ENCODE measurements around the gene CAV1. TPM values are rescaled to one million over a fixed set of nuclear protein-coding genes. Genes with fewer than 3 reads are reported as not detected.

Gene CAV1
- total and polyA plus RNA-seq, 2 experiments from 2014 or later = 16.0 to 21.1 TPM

DNA sequence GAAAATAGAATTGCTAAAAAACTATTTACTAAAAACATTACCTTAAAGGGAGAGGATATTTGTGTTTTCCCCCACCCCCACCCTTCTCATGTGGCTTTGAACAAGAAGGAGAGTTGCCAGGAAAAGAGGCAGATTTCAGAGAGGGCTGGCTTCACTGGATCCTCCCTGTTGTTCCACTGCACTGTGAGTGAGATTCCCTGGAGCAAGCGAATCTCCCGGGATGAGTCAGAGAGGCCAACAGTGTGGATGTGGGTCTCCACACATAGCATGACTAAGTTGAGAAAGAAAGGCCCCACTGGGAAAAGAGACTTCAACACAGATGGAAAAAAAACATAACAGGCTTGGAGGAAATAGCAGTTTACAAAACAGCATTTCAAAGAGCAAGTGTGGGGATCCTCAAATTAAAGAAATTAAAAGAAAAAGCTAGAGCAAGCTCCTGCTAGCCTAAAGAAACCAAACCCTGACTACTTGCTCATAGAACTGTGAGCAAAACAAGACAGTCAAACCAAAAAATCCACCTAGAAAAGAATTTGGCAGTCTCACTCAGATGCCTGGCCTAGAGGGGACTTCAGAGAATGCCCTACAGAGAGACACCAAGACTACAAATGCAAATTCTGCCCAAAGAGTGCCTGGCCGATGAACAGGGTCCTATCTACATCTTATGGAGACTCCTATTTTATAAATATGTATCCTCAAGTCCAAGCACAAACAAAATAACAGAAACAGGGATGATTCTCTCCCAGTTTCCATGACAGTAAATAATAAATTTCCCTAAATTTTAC is 3.4 kb downstream of the CAV1 start (continued):
- TF ChIP-seq, protein P1, sequence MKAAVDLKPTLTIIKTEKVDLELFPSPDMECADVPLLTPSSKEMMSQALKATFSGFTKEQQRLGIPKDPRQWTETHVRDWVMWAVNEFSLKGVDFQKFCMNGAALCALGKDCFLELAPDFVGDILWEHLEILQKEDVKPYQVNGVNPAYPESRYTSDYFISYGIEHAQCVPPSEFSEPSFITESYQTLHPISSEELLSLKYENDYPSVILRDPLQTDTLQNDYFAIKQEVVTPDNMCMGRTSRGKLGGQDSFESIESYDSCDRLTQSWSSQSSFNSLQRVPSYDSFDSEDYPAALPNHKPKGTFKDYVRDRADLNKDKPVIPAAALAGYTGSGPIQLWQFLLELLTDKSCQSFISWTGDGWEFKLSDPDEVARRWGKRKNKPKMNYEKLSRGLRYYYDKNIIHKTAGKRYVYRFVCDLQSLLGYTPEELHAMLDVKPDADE (IDR thresholded peaks at IDR 0.05) = no peak
- no peak for TF ChIP-seq JUNB (IDR thresholded peaks at IDR 0.05; ENCODE audit: unreplicated experiment)
- TF ChIP-seq ZNF331 (CRISPR knock-in tag; IDR thresholded peaks at IDR 0.05; ENCODE audit: low read depth) = no peak
- TF ChIP-seq, protein P2, sequence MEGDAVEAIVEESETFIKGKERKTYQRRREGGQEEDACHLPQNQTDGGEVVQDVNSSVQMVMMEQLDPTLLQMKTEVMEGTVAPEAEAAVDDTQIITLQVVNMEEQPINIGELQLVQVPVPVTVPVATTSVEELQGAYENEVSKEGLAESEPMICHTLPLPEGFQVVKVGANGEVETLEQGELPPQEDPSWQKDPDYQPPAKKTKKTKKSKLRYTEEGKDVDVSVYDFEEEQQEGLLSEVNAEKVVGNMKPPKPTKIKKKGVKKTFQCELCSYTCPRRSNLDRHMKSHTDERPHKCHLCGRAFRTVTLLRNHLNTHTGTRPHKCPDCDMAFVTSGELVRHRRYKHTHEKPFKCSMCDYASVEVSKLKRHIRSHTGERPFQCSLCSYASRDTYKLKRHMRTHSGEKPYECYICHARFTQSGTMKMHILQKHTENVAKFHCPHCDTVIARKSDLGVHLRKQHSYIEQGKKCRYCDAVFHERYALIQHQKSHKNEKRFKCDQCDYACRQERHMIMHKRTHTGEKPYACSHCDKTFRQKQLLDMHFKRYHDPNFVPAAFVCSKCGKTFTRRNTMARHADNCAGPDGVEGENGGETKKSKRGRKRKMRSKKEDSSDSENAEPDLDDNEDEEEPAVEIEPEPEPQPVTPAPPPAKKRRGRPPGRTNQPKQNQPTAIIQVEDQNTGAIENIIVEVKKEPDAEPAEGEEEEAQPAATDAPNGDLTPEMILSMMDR (conservative IDR thresholded peaks at IDR 0.05; ENCODE audit: low read depth in 2 of 2) = no peak
- no peak for TF ChIP-seq STAT1 (IDR thresholded peaks at IDR 0.05; ENCODE audit: unreplicated experiment)
- TF ChIP-seq NANOG (IDR thresholded peaks at IDR 0.05; ENCODE audit: borderline replicate concordance) = no peak

DNA sequence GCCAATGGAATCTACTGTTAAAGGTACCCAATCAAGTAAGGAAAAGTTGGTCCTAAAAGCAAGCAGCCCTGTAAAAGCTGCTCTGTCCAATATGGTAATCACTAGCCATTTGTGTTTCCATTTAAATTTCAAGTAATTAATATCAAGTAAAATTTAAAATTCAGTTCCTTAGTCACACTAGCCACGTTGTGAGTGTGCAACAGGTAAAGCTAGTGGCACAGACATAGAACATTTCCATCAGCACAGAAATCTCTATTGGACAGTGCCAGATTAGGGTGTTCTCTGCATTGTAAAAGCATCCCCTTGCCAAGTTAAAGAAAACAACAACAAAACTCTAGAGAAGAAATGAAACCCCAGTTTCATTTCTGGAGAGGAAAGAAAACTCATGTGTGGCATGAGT is 4.4 kb downstream of the CAV1 start:
- H3K36me3 ChIP-seq (ENCODE audit: insufficient read depth) = no peaks in the 10 kb centered on the region
- no peaks in the 10 kb centered on the region for H3K9me3 Mint-ChIP-seq
- H3K27me3 ChIP-seq (ENCODE audit: insufficient read depth) = peaks cover 14% of the 10 kb centered on the region
- TF ChIP-seq, protein P3, sequence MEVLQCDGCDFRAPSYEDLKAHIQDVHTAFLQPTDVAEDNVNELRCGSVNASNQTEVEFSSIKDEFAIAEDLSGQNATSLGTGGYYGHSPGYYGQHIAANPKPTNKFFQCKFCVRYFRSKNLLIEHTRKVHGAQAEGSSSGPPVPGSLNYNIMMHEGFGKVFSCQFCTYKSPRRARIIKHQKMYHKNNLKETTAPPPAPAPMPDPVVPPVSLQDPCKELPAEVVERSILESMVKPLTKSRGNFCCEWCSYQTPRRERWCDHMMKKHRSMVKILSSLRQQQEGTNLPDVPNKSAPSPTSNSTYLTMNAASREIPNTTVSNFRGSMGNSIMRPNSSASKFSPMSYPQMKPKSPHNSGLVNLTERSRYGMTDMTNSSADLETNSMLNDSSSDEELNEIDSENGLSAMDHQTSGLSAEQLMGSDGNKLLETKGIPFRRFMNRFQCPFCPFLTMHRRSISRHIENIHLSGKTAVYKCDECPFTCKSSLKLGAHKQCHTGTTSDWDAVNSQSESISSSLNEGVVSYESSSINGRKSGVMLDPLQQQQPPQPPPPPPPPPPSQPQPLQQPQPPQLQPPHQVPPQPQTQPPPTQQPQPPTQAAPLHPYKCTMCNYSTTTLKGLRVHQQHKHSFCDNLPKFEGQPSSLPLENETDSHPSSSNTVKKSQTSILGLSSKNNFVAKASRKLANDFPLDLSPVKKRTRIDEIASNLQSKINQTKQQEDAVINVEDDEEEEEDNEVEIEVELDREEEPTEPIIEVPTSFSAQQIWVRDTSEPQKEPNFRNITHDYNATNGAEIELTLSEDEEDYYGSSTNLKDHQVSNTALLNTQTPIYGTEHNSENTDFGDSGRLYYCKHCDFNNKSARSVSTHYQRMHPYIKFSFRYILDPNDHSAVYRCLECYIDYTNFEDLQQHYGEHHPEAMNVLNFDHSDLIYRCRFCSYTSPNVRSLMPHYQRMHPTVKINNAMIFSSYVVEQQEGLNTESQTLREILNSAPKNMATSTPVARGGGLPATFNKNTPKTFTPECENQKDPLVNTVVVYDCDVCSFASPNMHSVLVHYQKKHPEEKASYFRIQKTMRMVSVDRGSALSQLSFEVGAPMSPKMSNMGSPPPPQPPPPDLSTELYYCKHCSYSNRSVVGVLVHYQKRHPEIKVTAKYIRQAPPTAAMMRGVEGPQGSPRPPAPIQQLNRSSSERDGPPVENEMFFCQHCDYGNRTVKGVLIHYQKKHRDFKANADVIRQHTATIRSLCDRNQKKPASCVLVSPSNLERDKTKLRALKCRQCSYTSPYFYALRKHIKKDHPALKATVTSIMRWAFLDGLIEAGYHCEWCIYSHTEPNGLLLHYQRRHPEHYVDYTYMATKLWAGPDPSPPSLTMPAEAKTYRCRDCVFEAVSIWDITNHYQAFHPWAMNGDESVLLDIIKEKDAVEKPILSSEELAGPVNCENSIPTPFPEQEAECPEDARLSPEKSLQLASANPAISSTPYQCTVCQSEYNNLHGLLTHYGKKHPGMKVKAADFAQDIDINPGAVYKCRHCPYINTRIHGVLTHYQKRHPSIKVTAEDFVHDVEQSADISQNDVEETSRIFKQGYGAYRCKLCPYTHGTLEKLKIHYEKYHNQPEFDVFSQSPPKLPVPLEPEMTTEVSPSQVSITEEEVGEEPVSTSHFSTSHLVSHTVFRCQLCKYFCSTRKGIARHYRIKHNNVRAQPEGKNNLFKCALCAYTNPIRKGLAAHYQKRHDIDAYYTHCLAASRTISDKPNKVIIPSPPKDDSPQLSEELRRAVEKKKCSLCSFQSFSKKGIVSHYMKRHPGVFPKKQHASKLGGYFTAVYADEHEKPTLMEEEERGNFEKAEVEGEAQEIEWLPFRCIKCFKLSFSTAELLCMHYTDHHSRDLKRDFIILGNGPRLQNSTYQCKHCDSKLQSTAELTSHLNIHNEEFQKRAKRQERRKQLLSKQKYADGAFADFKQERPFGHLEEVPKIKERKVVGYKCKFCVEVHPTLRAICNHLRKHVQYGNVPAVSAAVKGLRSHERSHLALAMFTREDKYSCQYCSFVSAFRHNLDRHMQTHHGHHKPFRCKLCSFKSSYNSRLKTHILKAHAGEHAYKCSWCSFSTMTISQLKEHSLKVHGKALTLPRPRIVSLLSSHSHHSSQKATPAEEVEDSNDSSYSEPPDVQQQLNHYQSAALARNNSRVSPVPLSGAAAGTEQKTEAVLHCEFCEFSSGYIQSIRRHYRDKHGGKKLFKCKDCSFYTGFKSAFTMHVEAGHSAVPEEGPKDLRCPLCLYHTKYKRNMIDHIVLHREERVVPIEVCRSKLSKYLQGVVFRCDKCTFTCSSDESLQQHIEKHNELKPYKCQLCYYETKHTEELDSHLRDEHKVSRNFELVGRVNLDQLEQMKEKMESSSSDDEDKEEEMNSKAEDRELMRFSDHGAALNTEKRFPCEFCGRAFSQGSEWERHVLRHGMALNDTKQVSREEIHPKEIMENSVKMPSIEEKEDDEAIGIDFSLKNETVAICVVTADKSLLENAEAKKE (CRISPR knock-in tag; IDR thresholded peaks at IDR 0.05) = no peak
- TF ChIP-seq, protein P2 (conservative IDR thresholded peaks at IDR 0.05; ENCODE audit: low read depth in 2 of 2) = no peak
- no peak for TF ChIP-seq ZNF114 (CRISPR knock-in tag; IDR thresholded peaks at IDR 0.05)
- TF ChIP-seq, protein P1 (IDR thresholded peaks at IDR 0.05) = no peak
- TF ChIP-seq EZH2phosphoT487 (IDR thresholded peaks at IDR 0.05; ENCODE audit: unreplicated experiment) = no peak
- TF ChIP-seq JUNB (IDR thresholded peaks at IDR 0.05; ENCODE audit: unreplicated experiment) = no peak
- TF ChIP-seq EZH2 (IDR thresholded peaks at IDR 0.05; ENCODE audit: low read depth, unreplicated experiment) = no peak
- no peak for TF ChIP-seq ZNF331 (CRISPR knock-in tag; IDR thresholded peaks at IDR 0.05; ENCODE audit: low read depth)

More for the DNA sequence above, 4.4 kb downstream of the CAV1 start:
- H4K20me1 ChIP-seq (replicated peaks; ENCODE audit: insufficient read depth) = no peaks in the 10 kb centered on the region
- H3K36me3 Mint-ChIP-seq (ENCODE audit: low read depth) = no peaks in the 10 kb centered on the region
- no peak overlapping the region for H3K4me3 ChIP-seq
- H3K4me1 ChIP-seq (ENCODE audit: insufficient read depth) = peaks cover 18% of the 10 kb centered on the region
- no peak overlapping the region for H3K27ac ChIP-seq (ENCODE audit: low read depth)
- H3K4me3 Mint-ChIP-seq = no peak overlapping the region
- no peaks in the 10 kb centered on the region for H3K9me2 ChIP-seq (ENCODE audit: insufficient read depth)
- H3K27me3 Mint-ChIP-seq (ENCODE audit: insufficient read depth, low read depth, poor library complexity) = peaks cover 29% of the 10 kb centered on the region
- H3F3A ChIP-seq (replicated peaks; ENCODE audit: low read depth) = no peaks in the 10 kb centered on the region
- peaks cover 21% of the 10 kb centered on the region for H3K4me1 Mint-ChIP-seq
- no peak for DNase-seq (ENCODE audit: low spot score)
- no peak overlapping the region for H2AFZ ChIP-seq
- no peaks in the 10 kb centered on the region for H3K79me2 ChIP-seq (replicated peaks; ENCODE audit: insufficient read depth)
- no peak overlapping the region for H3K4me2 ChIP-seq
- no peak for ATAC-seq
- H3K27ac Mint-ChIP-seq = no peak overlapping the region
